SK-N-SH treated with all-trans-retinoic acid at 6 μM for 48 hours (cell line): ENCODE measurements around the gene PI16.

Source experiments
- CREB5 ChIP-seq: fragments of 250-450 bp; sonication (Bioruptor Pico); IDR thresholded peaks from 2 replicates; pipeline ENCODE4 v1.5.1; 2020; ENCODE audit warnings: low read depth, mild to moderate bottlenecking, moderate library complexity
- ESRRG ChIP-seq: fragments of 250-450 bp; sonication (Bioruptor Pico); IDR thresholded peaks from 2 replicates; pipeline ENCODE4 v1.6.1; 2021; ENCODE audit warnings: mild to moderate bottlenecking
- GLIS3 ChIP-seq: fragments of 250-450 bp; sonication (Bioruptor Pico); IDR thresholded peaks from 2 replicates; pipeline ENCODE4 v1.5.0; 2020; ENCODE audit warnings: mild to moderate bottlenecking, moderate library complexity
- ISL1 ChIP-seq: fragments of 250-450 bp; sonication (Bioruptor Pico); IDR thresholded peaks from 2 replicates; pipeline ENCODE4 v2.1.2; 2022; ENCODE audit warnings: mild to moderate bottlenecking, moderate library complexity
- PATZ1 ChIP-seq: fragments of 250-450 bp; sonication (Bioruptor Pico); IDR thresholded peaks from 2 replicates; pipeline ENCODE4 v1.8.0; 2020; ENCODE audit warnings: mild to moderate bottlenecking, moderate library complexity, borderline replicate concordance
- POU6F1 ChIP-seq: fragments of 250-450 bp; sonication (Bioruptor Pico); IDR thresholded peaks from 2 replicates; pipeline ENCODE4 v1.8.0; 2021; ENCODE audit warnings: low read depth, mild to moderate bottlenecking, moderate library complexity, borderline replicate concordance
- RARB ChIP-seq: fragments of 250-450 bp; sonication (Bioruptor Pico); IDR thresholded peaks from 2 replicates; pipeline ENCODE4 v1.8.0; 2021; ENCODE audit warnings: mild to moderate bottlenecking, moderate library complexity
- SNAI2 ChIP-seq: fragments of 250-450 bp; sonication (Bioruptor Pico); IDR thresholded peaks from 2 replicates; pipeline ENCODE4 v1.5.0; 2020; ENCODE audit warnings: mild to moderate bottlenecking, moderate library complexity
- TSHZ2 ChIP-seq: fragments of 250-450 bp; sonication (Bioruptor Pico); IDR thresholded peaks from 2 replicates; pipeline ENCODE4 v1.5.0; 2020; ENCODE audit warnings: mild to moderate bottlenecking, moderate library complexity
- ZC3H10 ChIP-seq: fragments of 250-450 bp; sonication (Bioruptor Pico); IDR thresholded peaks from 2 replicates; pipeline ENCODE4 v1.5.1; 2021; ENCODE audit warnings: mild to moderate bottlenecking, moderate library complexity
- ZNF70 ChIP-seq: fragments of 450-650 bp; formaldehyde crosslinking; IDR thresholded peaks from 2 replicates; pipeline ENCODE4 v1.5.0; 2020; ENCODE audit warnings: mild to moderate bottlenecking, moderate library complexity

- no peak for TF ChIP-seq ESRRG
- TF ChIP-seq ISL1 (CRISPR knock-in tag), result no peak
- TF ChIP-seq ZC3H10 (CRISPR knock-in tag), result no peak
- no peak for TF ChIP-seq CREB5 (CRISPR knock-in tag)
- no peak for TF ChIP-seq SNAI2 (CRISPR knock-in tag)
- no peak for TF ChIP-seq ZNF70
- no peak for TF ChIP-seq PATZ1 (CRISPR knock-in tag)
- no peak for TF ChIP-seq TSHZ2
- no peak for TF ChIP-seq GLIS3 (CRISPR knock-in tag)
- TF ChIP-seq RARB (CRISPR knock-in tag), result no peak
- no peak for TF ChIP-seq POU6F1
Observed at GRCh38 chr6:36955671-36956445, 1.3 kb downstream of the PI16 start.
